Activated naive CD4-positive, alpha-beta T cell treated with anti-CD3 and anti-CD28 coated beads, Interleukin-2, amount 10 ng/mL, durations not matched to agents 7 days and 5 days (primary cell): Measurements from ENCODE around the gene CDK9.

ENCODE experiments used
- CTCF ChIA-PET: fragments of 350-600 bp; sonication (Branson Sonifier 250); formaldehyde crosslinking; loops from one replicate; lab custom pipeline; 2021; ENCODE audit warnings: antibody characterized with exemption; lab: Charles Lee
- DNase-seq: peaks from one replicate; pipeline ENCODE4 v3.0.0-alpha.2; 2020
- H3K27ac Mint-ChIP-seq: one replicate; pipeline ENCODE4 v1.8.0; 2021; ENCODE audit warnings: mild to moderate bottlenecking, moderate library complexity, mixed read lengths
- H3K27me3 Mint-ChIP-seq: one replicate; pipeline ENCODE4 v1.8.0; 2021; ENCODE audit warnings: mild to moderate bottlenecking, mixed read lengths
- H3K36me3 Mint-ChIP-seq: one replicate; pipeline ENCODE4 v1.8.0; 2021; ENCODE audit warnings: mixed read lengths
- H3K4me1 Mint-ChIP-seq: one replicate; pipeline ENCODE4 v1.8.0; 2021; ENCODE audit warnings: mixed read lengths
- H3K4me3 Mint-ChIP-seq: one replicate; pipeline ENCODE4 v1.8.0; 2021; ENCODE audit warnings: mild to moderate bottlenecking, moderate library complexity, mixed read lengths
- H3K9me3 Mint-ChIP-seq: one replicate; pipeline ENCODE4 v1.8.0; 2021; ENCODE audit warnings: mixed read lengths

The CDK9 gene

GRCh38 chr9:127809002-127809539 is 23.2 kb downstream of the CDK9 start:
- CTCF ChIA-PET: interaction anchor here (1.2 to 1.7 kb wide), 2 partner anchors 46 to 61 kb away, joined by 3 to 5 read pairs; no protein-coding TSS in a partner anchor
- Mint-ChIP-seq H3K27me3 (no peaks in the 10 kb centered on the region), H3K9me3 (no peaks in the 10 kb centered on the region), H3K4me3 (no peak overlapping the region), H3K27ac (no peak overlapping the region), H3K4me1 (peaks cover 7% of the 10 kb centered on the region), H3K36me3 (peaks cover 38% of the 10 kb centered on the region)
- no peak for DNase-seq

DNA sequence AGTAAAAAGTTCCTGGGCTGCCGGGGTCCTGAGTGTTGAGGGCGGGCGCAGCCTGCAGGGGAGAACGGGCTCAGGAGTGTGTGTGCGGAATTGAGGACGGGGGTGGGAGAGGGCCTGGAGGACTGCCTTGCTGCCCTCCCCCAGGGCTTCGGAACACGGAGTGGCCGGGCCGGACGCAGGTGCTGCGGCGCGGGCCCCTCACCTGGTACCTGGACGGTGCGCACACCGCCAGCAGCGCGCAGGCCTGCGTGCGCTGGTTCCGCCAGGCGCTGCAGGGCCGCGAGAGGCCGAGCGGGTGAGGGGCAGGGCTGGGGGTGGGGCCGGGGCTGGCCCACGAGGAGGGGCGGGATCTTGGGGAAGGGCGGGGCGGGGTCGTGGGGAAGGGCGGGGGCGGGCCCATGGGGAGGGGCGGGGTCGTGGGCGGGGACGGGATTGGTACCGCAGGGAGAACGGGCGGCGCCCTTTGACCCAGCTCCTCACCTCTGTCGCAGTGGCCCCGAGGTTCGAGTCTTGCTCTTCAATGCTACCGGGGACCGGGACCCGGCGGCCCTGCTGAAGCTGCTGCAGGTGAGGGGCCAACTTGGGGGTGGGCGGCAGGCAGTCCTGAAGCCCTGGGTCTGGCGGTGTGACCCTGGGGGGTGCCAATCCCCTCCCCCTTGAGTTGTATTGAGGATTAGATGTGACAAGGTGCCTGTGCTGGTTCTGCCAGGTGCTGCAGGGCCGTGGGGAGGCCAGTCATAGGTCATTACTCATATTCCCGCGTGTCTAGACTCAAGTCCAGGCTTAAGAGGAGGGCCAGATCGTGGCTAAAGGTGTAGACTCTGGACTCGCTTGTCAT is 23.9 kb downstream of the CDK9 start:
- Mint-ChIP-seq H3K36me3 (peaks cover 43% of the 10 kb centered on the region), H3K4me1 (no peaks in the 10 kb centered on the region), H3K27me3 (no peaks in the 10 kb centered on the region), H3K27ac (no peak overlapping the region), H3K9me3 (no peaks in the 10 kb centered on the region), H3K4me3 (no peak overlapping the region)
- DNase-seq: no peak
- CTCF ChIA-PET: interaction anchor here (1.2 to 1.7 kb wide), 2 partner anchors 46 to 60 kb away, joined by 3 to 5 read pairs; no protein-coding TSS in a partner anchor

DNA sequence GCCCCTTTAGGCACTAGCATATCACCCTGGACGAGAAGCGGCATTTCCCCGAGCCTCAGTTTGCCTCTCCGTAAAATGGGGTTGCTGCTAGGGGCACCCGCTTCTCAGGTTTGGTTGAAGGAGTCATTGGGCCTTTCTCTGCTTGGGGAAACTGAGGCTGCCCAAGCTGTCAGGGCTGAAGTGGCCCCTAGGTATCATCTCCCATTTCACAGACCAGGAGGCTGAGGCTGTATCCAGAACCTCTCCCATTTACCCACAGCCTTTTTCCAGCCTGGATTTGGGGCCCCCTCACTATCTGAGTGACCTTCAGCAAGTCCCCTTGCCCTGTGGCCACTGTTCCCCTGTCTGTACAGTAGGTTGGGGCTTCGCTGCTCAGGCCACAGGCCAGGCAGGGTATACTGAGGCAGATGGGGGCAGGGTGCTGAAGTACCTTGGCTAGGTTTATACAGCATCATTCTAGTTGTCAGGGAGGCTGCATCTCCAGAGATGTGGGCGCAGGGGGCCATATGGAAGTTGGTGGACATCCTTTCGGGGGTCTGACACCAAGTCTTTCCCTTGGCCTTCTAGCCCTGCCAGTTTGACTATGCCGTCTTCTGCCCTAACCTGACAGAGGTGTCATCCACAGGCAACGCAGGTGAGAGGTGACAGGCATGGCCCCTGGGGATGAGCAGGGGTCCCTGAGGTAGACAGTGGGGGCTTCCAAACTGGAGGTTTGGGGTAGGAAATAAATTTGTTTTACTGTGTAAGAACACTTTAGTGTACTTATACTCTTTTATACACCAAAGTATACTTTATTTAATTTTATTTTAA is 24.7 kb downstream of the CDK9 start:
- Mint-ChIP-seq H3K4me3 (no peak overlapping the region), H3K4me1 (no peaks in the 10 kb centered on the region), H3K9me3 (no peaks in the 10 kb centered on the region), H3K27me3 (no peaks in the 10 kb centered on the region), H3K27ac (no peak overlapping the region), H3K36me3 (peaks cover 44% of the 10 kb centered on the region)
- CTCF ChIA-PET: no interaction called here
- no peak for DNase-seq

- no peak for DNase-seq
- H3K4me3 Mint-ChIP-seq: no peak overlapping the region
- H3K36me3 Mint-ChIP-seq: peaks cover 37% of the 10 kb centered on the region
- CTCF ChIA-PET: interaction anchor here (0.7 kb wide), 1 partner anchor 320 kb away, joined by 3 read pairs; no protein-coding TSS in a partner anchor
- H3K4me1 Mint-ChIP-seq: no peaks in the 10 kb centered on the region
- H3K27ac Mint-ChIP-seq: no peak overlapping the region
- no peaks in the 10 kb centered on the region for H3K27me3 Mint-ChIP-seq
- no peaks in the 10 kb centered on the region for H3K9me3 Mint-ChIP-seq
Observed at GRCh38 chr9:127812011-127812410, 26.2 kb downstream of the CDK9 start.

- CTCF ChIA-PET: no interaction called here
- Mint-ChIP-seq H3K9me3 (no peaks in the 10 kb centered on the region), H3K27ac (no peak overlapping the region), H3K27me3 (no peaks in the 10 kb centered on the region), H3K4me3 (no peak overlapping the region), H3K36me3 (peaks cover 38% of the 10 kb centered on the region), H3K4me1 (no peaks in the 10 kb centered on the region)
- no peak for DNase-seq
Observed at GRCh38 chr9:127812936-127813675, 27.3 kb downstream of the CDK9 start.

DNA sequence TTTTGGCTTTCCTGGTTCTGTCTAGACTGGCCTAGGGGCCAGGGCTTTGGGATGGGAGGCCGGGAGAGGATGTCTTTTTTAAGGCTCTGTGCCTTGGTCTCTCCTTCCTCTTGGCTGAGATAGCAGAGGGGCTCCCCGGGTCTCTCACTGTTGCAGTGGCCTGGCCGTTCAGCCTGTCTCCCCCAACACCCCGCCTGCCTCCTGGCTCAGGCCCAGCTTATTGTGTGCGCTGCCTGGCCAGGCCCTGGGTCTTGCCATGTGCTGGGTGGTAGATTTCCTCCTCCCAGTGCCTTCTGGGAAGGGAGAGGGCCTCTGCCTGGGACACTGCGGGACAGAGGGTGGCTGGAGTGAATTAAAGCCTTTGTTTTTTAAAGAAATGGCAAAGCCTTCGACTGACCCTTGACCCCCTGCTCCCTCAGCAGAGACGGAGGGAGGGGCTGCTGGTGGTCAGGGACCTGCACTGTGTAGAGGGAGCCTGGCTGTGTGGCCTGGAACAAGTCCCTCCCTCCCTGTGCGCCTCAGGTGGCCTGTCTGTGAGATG is 27.9 kb downstream of the CDK9 start:
- no peak for DNase-seq
- H3K9me3 Mint-ChIP-seq: no peaks in the 10 kb centered on the region
- H3K27ac Mint-ChIP-seq: no peak overlapping the region
- no peak overlapping the region for H3K4me3 Mint-ChIP-seq
- no peaks in the 10 kb centered on the region for H3K4me1 Mint-ChIP-seq
- CTCF ChIA-PET: no interaction called here
- H3K36me3 Mint-ChIP-seq: peaks cover 42% of the 10 kb centered on the region
- H3K27me3 Mint-ChIP-seq: no peaks in the 10 kb centered on the region

DNA sequence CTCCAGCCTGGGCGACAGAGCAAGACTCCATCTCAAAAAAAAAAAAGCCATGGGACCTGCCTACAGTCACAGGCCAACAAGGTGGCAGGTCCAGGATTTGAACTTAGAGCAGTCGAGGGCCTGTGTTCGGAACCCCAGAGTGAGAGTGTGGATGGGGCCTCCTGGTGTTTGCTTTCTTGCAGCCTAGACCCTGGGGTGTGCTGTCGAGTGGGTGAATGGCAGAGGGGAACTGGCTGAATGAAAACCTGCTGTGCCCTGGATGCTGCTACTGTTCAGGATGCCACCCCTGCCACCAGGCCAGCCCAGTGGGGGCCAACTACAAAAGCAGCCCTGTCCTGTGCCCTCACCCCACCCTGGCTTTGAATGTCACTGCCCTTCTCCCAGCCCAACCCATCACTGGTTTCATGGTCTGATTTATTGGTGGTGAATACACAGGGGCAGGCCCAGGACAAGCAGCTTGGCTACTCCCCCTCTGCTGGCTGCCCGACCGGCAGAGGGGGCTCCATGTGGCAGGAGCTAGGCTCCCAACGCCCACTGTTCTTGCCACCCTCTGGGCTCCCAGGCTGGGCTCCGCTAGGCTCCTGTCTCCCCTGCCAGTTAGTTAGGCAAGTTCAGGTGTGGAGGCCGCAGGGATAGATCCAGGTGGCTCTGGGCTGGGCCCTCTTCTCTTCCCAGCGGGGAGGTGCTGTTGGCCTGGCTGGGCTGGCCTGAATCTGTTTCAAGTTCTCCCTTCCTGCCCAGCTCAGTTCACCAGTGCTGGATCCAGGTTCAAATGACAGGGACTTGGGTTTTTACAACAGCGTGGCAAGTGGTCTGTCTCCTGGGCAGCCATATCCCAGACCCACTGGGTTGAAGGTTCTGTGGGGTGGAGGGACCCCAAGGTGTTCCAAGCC is 29.0 kb downstream of the CDK9 start:
- Mint-ChIP-seq H3K36me3 (peaks cover 36% of the 10 kb centered on the region), H3K9me3 (no peaks in the 10 kb centered on the region), H3K4me1 (no peaks in the 10 kb centered on the region)

GRCh38 chr9:127815512-127816361 is 29.9 kb downstream of the CDK9 start:
- CTCF ChIA-PET: no interaction called here
- H3K9me3 Mint-ChIP-seq: no peaks in the 10 kb centered on the region
- H3K36me3 Mint-ChIP-seq: peaks cover 35% of the 10 kb centered on the region
- H3K27me3 Mint-ChIP-seq: no peaks in the 10 kb centered on the region
- no peaks in the 10 kb centered on the region for H3K4me1 Mint-ChIP-seq
- no peak overlapping the region for H3K4me3 Mint-ChIP-seq
- no peak overlapping the region for H3K27ac Mint-ChIP-seq
- no peak for DNase-seq

More for the DNA sequence above, 29.0 kb downstream of the CDK9 start:
- no peak for DNase-seq
- Mint-ChIP-seq H3K27ac (peak overlapping the region; percentile 52), H3K27me3 (no peaks in the 10 kb centered on the region), H3K4me3 (no peak overlapping the region)
- CTCF ChIA-PET: no interaction called here

DNA sequence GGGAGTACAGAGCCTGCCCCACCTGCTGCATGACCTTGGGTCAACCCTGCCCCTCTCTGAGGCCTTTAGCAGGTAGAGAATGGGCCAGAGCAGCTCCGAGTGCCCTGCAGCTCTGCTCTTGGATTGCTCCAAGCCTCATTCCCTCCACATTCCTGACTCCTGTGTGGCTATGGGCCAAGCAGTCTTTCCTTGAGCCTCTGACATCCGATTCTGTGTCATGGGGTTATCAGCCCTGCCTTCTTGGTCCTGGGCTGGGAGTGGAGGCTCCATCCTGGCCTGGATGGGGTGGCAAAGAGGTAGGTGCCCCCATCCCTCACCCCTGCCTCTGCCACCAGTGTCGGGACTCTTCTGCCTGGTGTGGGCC is 30.5 kb downstream of the CDK9 start:
- CTCF ChIA-PET: no interaction called here
- H3K27me3 Mint-ChIP-seq: no peaks in the 10 kb centered on the region
- no peak overlapping the region for H3K27ac Mint-ChIP-seq
- no peaks in the 10 kb centered on the region for H3K4me1 Mint-ChIP-seq
- H3K9me3 Mint-ChIP-seq: no peaks in the 10 kb centered on the region
- no peak for DNase-seq
- H3K4me3 Mint-ChIP-seq: no peak overlapping the region
- peaks cover 36% of the 10 kb centered on the region for H3K36me3 Mint-ChIP-seq

GRCh38 chr9:127816728-127817127 is 30.9 kb downstream of the CDK9 start:
- H3K36me3 Mint-ChIP-seq: peaks cover 35% of the 10 kb centered on the region
- H3K27me3 Mint-ChIP-seq: no peaks in the 10 kb centered on the region
- CTCF ChIA-PET: interaction anchor here (1.3 kb wide), 1 partner anchor 53 kb away, joined by 4 read pairs; no protein-coding TSS in a partner anchor
- H3K4me3 Mint-ChIP-seq: no peak overlapping the region
- H3K27ac Mint-ChIP-seq: no peak overlapping the region
- H3K9me3 Mint-ChIP-seq: no peaks in the 10 kb centered on the region
- H3K4me1 Mint-ChIP-seq: no peaks in the 10 kb centered on the region
- no peak for DNase-seq

- no peak overlapping the region for H3K4me3 Mint-ChIP-seq
- no peak overlapping the region for H3K27ac Mint-ChIP-seq
- no peaks in the 10 kb centered on the region for H3K4me1 Mint-ChIP-seq
- H3K27me3 Mint-ChIP-seq: no peaks in the 10 kb centered on the region
- H3K9me3 Mint-ChIP-seq: no peaks in the 10 kb centered on the region
- DNase-seq: no peak
- CTCF ChIA-PET: interaction anchor here (1.3 kb wide), 1 partner anchor 52 kb away, joined by 4 read pairs; no protein-coding TSS in a partner anchor
- H3K36me3 Mint-ChIP-seq: peaks cover 31% of the 10 kb centered on the region
Observed at GRCh38 chr9:127817881-127818434, 32.1 kb downstream of the CDK9 start.

GRCh38 chr9:127818574-127818973 is 32.7 kb downstream of the CDK9 start:
- CTCF ChIA-PET: no interaction called here
- DNase-seq: no peak
- no peaks in the 10 kb centered on the region for H3K27me3 Mint-ChIP-seq
- no peak overlapping the region for H3K4me3 Mint-ChIP-seq
- peaks cover 26% of the 10 kb centered on the region for H3K36me3 Mint-ChIP-seq
- H3K4me1 Mint-ChIP-seq: no peaks in the 10 kb centered on the region
- H3K9me3 Mint-ChIP-seq: no peaks in the 10 kb centered on the region
- H3K27ac Mint-ChIP-seq: no peak overlapping the region
